GM23338 (cell line): ENCODE results near the gene TOR1AIP2. TPM values are rescaled to one million over a fixed set of nuclear protein-coding genes. Genes with fewer than 3 reads are reported as not detected.

Source experiments
- ATAC-seq: fragments of 200-7000 bp; cut with Tn5 transposase; 3 replicates; pipeline ENCODE4 v1.9.1; 2020
- DNase-seq: peaks from one replicate; pipeline ENCODE4 v3.0.0-alpha.2; 2015; ENCODE audit warnings: low spot score
- H2AFZ ChIP-seq: fragments of 200-600 bp; sonication (generic); 2 replicates; pipeline ENCODE4 v1.8.0; 2016; ENCODE audit warnings: antibody characterized with exemption, mild to moderate bottlenecking, moderate library complexity
- H3F3A ChIP-seq: fragments of 200-600 bp; sonication (generic); replicated peaks from 2 replicates; pipeline ENCODE4 v1.8.0; 2017; ENCODE audit warnings: antibody characterized with exemption, mixed run types, low read depth
- H3K27ac ChIP-seq: fragments of 200-600 bp; sonication (generic); 2 replicates; pipeline ENCODE4 v1.6.1; 2016; ENCODE audit warnings: low read depth
- H3K27me3 ChIP-seq: fragments of 200-600 bp; sonication (generic); 2 replicates; pipeline ENCODE4 v1.8.0; 2016; ENCODE audit warnings: mild to moderate bottlenecking, mixed run types, moderate library complexity; ENCODE audit not compliant: insufficient read depth
- H3K36me3 ChIP-seq: fragments of 200-600 bp; sonication (generic); 2 replicates; pipeline ENCODE4 v1.8.0; 2016; ENCODE audit warnings: mild to moderate bottlenecking; ENCODE audit not compliant: insufficient read depth
- H3K4me1 ChIP-seq: fragments of 200-600 bp; sonication (generic); 2 replicates; pipeline ENCODE4 v1.8.0; 2016; ENCODE audit warnings: mild to moderate bottlenecking, moderate library complexity; ENCODE audit not compliant: insufficient read depth
- H3K4me2 ChIP-seq: fragments of 200-600 bp; sonication (generic); 2 replicates; pipeline ENCODE4 v1.7.1; 2017; ENCODE audit warnings: mixed run types
- H3K4me3 ChIP-seq: fragments of 200-600 bp; sonication (generic); 2 replicates; pipeline ENCODE4 v1.6.1; 2016; ENCODE audit warnings: mixed run types
- H3K79me2 ChIP-seq: fragments of 200-600 bp; sonication (generic); replicated peaks from 2 replicates; pipeline ENCODE4 v1.8.0; 2017; ENCODE audit warnings: mild to moderate bottlenecking; ENCODE audit not compliant: insufficient read depth
- H3K9me2 ChIP-seq: fragments of 200-600 bp; sonication (generic); 2 replicates; pipeline ENCODE4 v1.8.0; 2017; ENCODE audit not compliant: insufficient read depth
- H4K20me1 ChIP-seq: fragments of 200-600 bp; sonication (generic); replicated peaks from 2 replicates; pipeline ENCODE4 v1.8.0; 2017; ENCODE audit warnings: mild to moderate bottlenecking; ENCODE audit not compliant: insufficient read depth
- H3K27ac Mint-ChIP-seq: 2 replicates; pipeline ENCODE4 v1.8.0; 2020; ENCODE audit warnings: inconsistent platforms, mild to moderate bottlenecking, moderate library complexity, mixed read lengths
- H3K27me3 Mint-ChIP-seq: 3 replicates; pipeline ENCODE4 v1.8.0; 2022; ENCODE audit warnings: low read depth, mild to moderate bottlenecking, moderate library complexity, mixed read lengths, inconsistent platforms; ENCODE audit not compliant: insufficient read depth, poor library complexity
- H3K36me3 Mint-ChIP-seq: 3 replicates; pipeline ENCODE4 v1.8.0; 2021; ENCODE audit warnings: low read depth, mild to moderate bottlenecking, inconsistent platforms, moderate library complexity, mixed read lengths
- H3K4me1 Mint-ChIP-seq: 3 replicates; pipeline ENCODE4 v1.8.0; 2020; ENCODE audit warnings: mild to moderate bottlenecking, inconsistent platforms, mixed read lengths
- H3K4me3 Mint-ChIP-seq: 3 replicates; pipeline ENCODE4 v1.8.0; 2021; ENCODE audit warnings: moderate library complexity, mild to moderate bottlenecking, inconsistent platforms, mixed read lengths
- H3K9me3 Mint-ChIP-seq: 3 replicates; pipeline ENCODE4 v1.8.0; 2020; ENCODE audit warnings: moderate library complexity, mild to moderate bottlenecking, inconsistent platforms, mixed read lengths
- EZH2 ChIP-seq: fragments of 200-600 bp; sonication (generic); IDR thresholded peaks from one replicate; pipeline ENCODE4 v1.8.0; 2017; ENCODE audit warnings: antibody characterized with exemption, mild to moderate bottlenecking, low read depth; ENCODE audit not compliant: unreplicated experiment
- EZH2phosphoT487 ChIP-seq: fragments of 200-600 bp; sonication (generic); IDR thresholded peaks from one replicate; pipeline ENCODE4 v1.8.1; 2018; ENCODE audit warnings: antibody characterized with exemption; ENCODE audit not compliant: unreplicated experiment
- JUNB ChIP-seq: IDR thresholded peaks from one replicate; pipeline ENCODE4 v1.6.1; 2016; ENCODE audit warnings: antibody characterized with exemption; ENCODE audit not compliant: unreplicated experiment
- NANOG ChIP-seq: IDR thresholded peaks from 2 replicates; pipeline ENCODE4 v1.6.1; 2016; ENCODE audit warnings: antibody characterized with exemption, borderline replicate concordance
- POLR2AphosphoS5 ChIP-seq: IDR thresholded peaks from 2 replicates; pipeline ENCODE4 v1.6.1; 2016; ENCODE audit warnings: antibody characterized with exemption, low read depth
- STAT1 ChIP-seq: IDR thresholded peaks from one replicate; pipeline ENCODE4 v1.6.1; 2016; ENCODE audit warnings: antibody characterized with exemption; ENCODE audit not compliant: unreplicated experiment
- ZNF331 ChIP-seq: fragments of 250-450 bp; sonication (Bioruptor Pico); IDR thresholded peaks from 2 replicates; pipeline ENCODE4 v1.5.0; 2020; ENCODE audit warnings: low read depth, mild to moderate bottlenecking, moderate library complexity
- polyA plus RNA-seq: library from polyadenylated mRNA; unstranded; fragments of >200 nt; fragmentation: Nextera tagmentation; extraction: Ambion mirVana; gene quantifications from 2 replicates; pipeline ENCODE4 v1.2.1, GENCODE V29; 2016
- total RNA-seq: library from RNA; depleted of rRNA; stranded (reverse); fragments of >200 nt; shearing (Covaris generic); gene quantifications from 2 replicates; pipeline ENCODE4 v1.2.3, GENCODE V29; 2014
- TF ChIP-seq, protein P1 (sequence below), 2 experiments: fragments of 200-600 bp in 1 of 2; sonication (generic) in 1 of 2; conservative IDR thresholded peaks; 2 replicates each; pipeline versions ENCODE4 v1.5.1 to v1.6.1; 2016 to 2017; ENCODE audit warnings: antibody characterized with exemption in 2 of 2, low read depth in 2 of 2, mild to moderate bottlenecking in 2 of 2, moderate library complexity in 1 of 2
- TF ChIP-seq, protein P2 (sequence below): IDR thresholded peaks from 2 replicates; pipeline ENCODE4 v1.6.1; 2016; ENCODE audit warnings: antibody characterized with exemption
- TF ChIP-seq, protein P3 (sequence below): IDR thresholded peaks from one replicate; pipeline ENCODE4 v1.6.1; 2018; ENCODE audit warnings: antibody characterized with exemption; ENCODE audit not compliant: unreplicated experiment

Gene TOR1AIP2
- total and polyA plus RNA-seq, 2 experiments from 2014 or later, result 21.1 to 81.3 TPM

DNA sequence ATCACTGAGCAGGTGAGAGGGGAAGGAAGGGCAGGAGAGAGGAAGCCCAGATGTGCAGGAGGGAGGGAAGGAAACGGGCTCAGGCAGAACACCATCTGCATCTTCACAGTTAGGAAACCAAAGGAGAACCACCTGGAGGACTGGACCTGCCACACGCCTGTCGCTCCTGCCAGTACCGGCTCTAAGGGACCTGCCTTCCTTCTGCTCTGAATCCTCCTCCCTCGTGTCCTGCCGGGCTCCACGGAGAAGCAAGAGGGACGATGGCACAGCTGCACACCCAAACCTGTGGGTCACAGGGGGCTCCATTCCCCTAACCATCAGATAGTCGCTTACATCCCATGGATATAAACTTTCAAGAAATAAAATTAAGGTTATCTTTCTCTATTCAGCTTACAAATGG, 56.1 kb downstream of the TOR1AIP2 start (continued):
- TF ChIP-seq ZNF331 (CRISPR knock-in tag) (no peak), EZH2phosphoT487 (no peak), STAT1 (no peak), JUNB (no peak), EZH2 (no peak), NANOG (no peak), POLR2AphosphoS5 (no peak)
- TF ChIP-seq, protein P1, sequence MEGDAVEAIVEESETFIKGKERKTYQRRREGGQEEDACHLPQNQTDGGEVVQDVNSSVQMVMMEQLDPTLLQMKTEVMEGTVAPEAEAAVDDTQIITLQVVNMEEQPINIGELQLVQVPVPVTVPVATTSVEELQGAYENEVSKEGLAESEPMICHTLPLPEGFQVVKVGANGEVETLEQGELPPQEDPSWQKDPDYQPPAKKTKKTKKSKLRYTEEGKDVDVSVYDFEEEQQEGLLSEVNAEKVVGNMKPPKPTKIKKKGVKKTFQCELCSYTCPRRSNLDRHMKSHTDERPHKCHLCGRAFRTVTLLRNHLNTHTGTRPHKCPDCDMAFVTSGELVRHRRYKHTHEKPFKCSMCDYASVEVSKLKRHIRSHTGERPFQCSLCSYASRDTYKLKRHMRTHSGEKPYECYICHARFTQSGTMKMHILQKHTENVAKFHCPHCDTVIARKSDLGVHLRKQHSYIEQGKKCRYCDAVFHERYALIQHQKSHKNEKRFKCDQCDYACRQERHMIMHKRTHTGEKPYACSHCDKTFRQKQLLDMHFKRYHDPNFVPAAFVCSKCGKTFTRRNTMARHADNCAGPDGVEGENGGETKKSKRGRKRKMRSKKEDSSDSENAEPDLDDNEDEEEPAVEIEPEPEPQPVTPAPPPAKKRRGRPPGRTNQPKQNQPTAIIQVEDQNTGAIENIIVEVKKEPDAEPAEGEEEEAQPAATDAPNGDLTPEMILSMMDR (conservative IDR thresholded peaks at IDR 0.05; ENCODE audit: low read depth in 2 of 2), result no peak
- TF ChIP-seq, protein P2, sequence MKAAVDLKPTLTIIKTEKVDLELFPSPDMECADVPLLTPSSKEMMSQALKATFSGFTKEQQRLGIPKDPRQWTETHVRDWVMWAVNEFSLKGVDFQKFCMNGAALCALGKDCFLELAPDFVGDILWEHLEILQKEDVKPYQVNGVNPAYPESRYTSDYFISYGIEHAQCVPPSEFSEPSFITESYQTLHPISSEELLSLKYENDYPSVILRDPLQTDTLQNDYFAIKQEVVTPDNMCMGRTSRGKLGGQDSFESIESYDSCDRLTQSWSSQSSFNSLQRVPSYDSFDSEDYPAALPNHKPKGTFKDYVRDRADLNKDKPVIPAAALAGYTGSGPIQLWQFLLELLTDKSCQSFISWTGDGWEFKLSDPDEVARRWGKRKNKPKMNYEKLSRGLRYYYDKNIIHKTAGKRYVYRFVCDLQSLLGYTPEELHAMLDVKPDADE, result no peak
- TF ChIP-seq, protein P3, sequence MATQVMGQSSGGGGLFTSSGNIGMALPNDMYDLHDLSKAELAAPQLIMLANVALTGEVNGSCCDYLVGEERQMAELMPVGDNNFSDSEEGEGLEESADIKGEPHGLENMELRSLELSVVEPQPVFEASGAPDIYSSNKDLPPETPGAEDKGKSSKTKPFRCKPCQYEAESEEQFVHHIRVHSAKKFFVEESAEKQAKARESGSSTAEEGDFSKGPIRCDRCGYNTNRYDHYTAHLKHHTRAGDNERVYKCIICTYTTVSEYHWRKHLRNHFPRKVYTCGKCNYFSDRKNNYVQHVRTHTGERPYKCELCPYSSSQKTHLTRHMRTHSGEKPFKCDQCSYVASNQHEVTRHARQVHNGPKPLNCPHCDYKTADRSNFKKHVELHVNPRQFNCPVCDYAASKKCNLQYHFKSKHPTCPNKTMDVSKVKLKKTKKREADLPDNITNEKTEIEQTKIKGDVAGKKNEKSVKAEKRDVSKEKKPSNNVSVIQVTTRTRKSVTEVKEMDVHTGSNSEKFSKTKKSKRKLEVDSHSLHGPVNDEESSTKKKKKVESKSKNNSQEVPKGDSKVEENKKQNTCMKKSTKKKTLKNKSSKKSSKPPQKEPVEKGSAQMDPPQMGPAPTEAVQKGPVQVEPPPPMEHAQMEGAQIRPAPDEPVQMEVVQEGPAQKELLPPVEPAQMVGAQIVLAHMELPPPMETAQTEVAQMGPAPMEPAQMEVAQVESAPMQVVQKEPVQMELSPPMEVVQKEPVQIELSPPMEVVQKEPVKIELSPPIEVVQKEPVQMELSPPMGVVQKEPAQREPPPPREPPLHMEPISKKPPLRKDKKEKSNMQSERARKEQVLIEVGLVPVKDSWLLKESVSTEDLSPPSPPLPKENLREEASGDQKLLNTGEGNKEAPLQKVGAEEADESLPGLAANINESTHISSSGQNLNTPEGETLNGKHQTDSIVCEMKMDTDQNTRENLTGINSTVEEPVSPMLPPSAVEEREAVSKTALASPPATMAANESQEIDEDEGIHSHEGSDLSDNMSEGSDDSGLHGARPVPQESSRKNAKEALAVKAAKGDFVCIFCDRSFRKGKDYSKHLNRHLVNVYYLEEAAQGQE, result no peak

DNA sequence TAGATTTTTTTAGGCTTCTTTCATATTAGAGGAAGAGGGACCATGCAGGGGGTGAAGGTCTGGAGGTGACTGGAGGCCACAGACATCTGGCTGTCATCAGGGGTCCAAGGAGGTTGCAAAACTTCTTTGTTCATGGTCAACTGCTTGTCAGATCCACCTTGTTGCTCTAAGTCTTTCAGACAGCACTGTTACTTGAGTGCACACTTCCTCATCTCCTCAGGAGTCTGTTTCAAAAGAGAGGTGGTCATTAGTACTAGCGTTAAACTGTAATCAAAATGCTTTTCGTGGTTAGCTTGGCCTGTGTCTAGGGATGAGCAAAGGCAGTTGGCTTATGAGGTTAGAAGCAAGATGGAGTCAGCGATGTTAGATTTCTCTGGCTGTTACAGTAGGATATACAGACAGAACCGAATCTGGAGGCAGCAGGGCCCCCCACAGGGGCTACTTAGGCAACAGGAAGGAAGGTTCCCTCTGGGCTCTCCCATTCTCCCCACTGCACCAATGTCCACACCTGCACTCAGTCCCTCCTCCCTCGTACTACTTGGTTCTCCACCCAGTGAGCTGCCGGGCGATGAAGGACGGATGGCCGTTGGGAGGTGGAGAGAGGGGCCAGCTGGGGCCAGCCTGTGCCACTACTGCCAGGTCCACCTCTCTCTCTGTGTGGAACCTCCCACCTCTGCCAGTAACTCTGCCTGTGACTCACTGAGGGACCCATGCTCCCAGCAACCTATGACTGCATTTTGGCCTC, 57.2 kb downstream of the TOR1AIP2 start:
- Mint-ChIP-seq H3K4me1 (peaks cover 17% of the 10 kb centered on the region), H3K36me3 (no peaks in the 10 kb centered on the region), H3K27me3 (peaks cover 16% of the 10 kb centered on the region), H3K9me3 (no peaks in the 10 kb centered on the region), H3K4me3 (no peak overlapping the region), H3K27ac (no peak overlapping the region)
- no peaks in the 10 kb centered on the region for H3K79me2 ChIP-seq
- no peak overlapping the region for H2AFZ ChIP-seq
- no peak overlapping the region for H3K4me2 ChIP-seq
- DNase-seq, result no peak
- no peak overlapping the region for H3K27ac ChIP-seq
- H3K9me2 ChIP-seq, result no peaks in the 10 kb centered on the region
- TF ChIP-seq JUNB, result no peak
- TF ChIP-seq, protein P3, result no peak
- H3K27me3 ChIP-seq, result peaks cover 10% of the 10 kb centered on the region; the same call in 1 of the 2 replicates
- peaks cover 7% of the 10 kb centered on the region; the same call in 1 of the 2 replicates for H3K4me1 ChIP-seq
- H4K20me1 ChIP-seq, result no peaks in the 10 kb centered on the region
- H3F3A ChIP-seq, result 0 out of 2 replicates have a peak, but pooled peaks cover 4% of the 10 kb centered on the region
- no peak overlapping the region for H3K4me3 ChIP-seq
- ATAC-seq, result no peak
- H3K36me3 ChIP-seq, result no peaks in the 10 kb centered on the region
